ENCODE data around the gene LILRB4.
"Not testable (repeated sequence)": the region's sequence is repeated elsewhere in the genome, so short reads cannot be mapped to it uniquely, and the experiment has no call there.

The LILRB4 gene

GRCh38 chr19:54691582-54692297 lies 29.0 kb downstream of the LILRB4 start:
- H3K4me1 ChIP-seq, result peaks cover 23% of the 10 kb centered on the region
- no peaks in the 10 kb centered on the region for H3K27me3 ChIP-seq
- H3K4me3 ChIP-seq, result no peak overlapping the region
- H3K9me3 ChIP-seq, result no peaks in the 10 kb centered on the region
- TF ChIP-seq Cebpa-rat (IDR thresholded peaks at IDR 0.05), result no peak
- no peaks in the 10 kb centered on the region for H4K20me1 ChIP-seq
- no peak overlapping the region for H3K9ac ChIP-seq
- H3K27ac ChIP-seq, result no peak overlapping the region
- H3K36me3 ChIP-seq, result no peaks in the 10 kb centered on the region
- no peak overlapping the region; the same call in 1 of the 2 replicates for H3K4me2 ChIP-seq

- Histone ChIP-seq H3K36me3 (no peaks in the 10 kb centered on the region), H3K9ac (no peak overlapping the region), H3K4me2 (no peak overlapping the region), H3K4me1 (peaks cover 28% of the 10 kb centered on the region), H3K9me3 (no peaks in the 10 kb centered on the region), H3K4me3 (no peak overlapping the region), H3K27ac (no peak overlapping the region), H3K27me3 (no peaks in the 10 kb centered on the region), H4K20me1 (no peaks in the 10 kb centered on the region)
- TF ChIP-seq Cebpa-rat (IDR thresholded peaks at IDR 0.05), result no peak
Measured at GRCh38 chr19:54692298-54692615, 29.5 kb downstream of the LILRB4 start.

- Histone ChIP-seq H3K27me3 (no peaks in the 10 kb centered on the region), H3K4me1 (peaks cover 48% of the 10 kb centered on the region), H3K4me3 (no peak overlapping the region), H3K4me2 (peak overlapping the region; percentile 89), H3K9ac (no peak overlapping the region), H4K20me1 (no peaks in the 10 kb centered on the region), H3K9me3 (no peaks in the 10 kb centered on the region), H3K27ac (0 out of 2 replicates have a peak overlapping the region, but pooled peaks have one; percentile 1), H3K36me3 (no peaks in the 10 kb centered on the region)
- TF ChIP-seq Cebpa-rat (IDR thresholded peaks at IDR 0.05), result no peak
Measured at GRCh38 chr19:54694648-54695047, 31.9 kb downstream of the LILRB4 start.

GRCh38 chr19:54696117-54696548 lies 33.3 kb downstream of the LILRB4 start:
- Histone ChIP-seq H3K9ac (peak overlapping the region; percentile 68), H3K36me3 (no peaks in the 10 kb centered on the region), H3K27me3 (no peaks in the 10 kb centered on the region), H3K4me3 (peak overlapping the region; percentile 48), H4K20me1 (no peaks in the 10 kb centered on the region), H3K4me2 (peak overlapping the region; percentile 89), H3K27ac (peak overlapping the region; percentile 83), H3K4me1 (peaks cover 48% of the 10 kb centered on the region), H3K9me3 (no peaks in the 10 kb centered on the region)
- TF ChIP-seq Cebpa-rat (IDR thresholded peaks at IDR 0.05), result no peak

GRCh38 chr19:54696766-54697165 lies 34.0 kb downstream of the LILRB4 start:
- peak overlapping the region; percentile 83 for H3K27ac ChIP-seq
- H3K4me3 ChIP-seq, result peak overlapping the region; percentile 48
- H3K4me1 ChIP-seq, result peaks cover 48% of the 10 kb centered on the region
- no peaks in the 10 kb centered on the region for H3K9me3 ChIP-seq
- H4K20me1 ChIP-seq, result no peaks in the 10 kb centered on the region
- H3K27me3 ChIP-seq, result no peaks in the 10 kb centered on the region
- peak overlapping the region; percentile 89 for H3K4me2 ChIP-seq
- peak overlapping the region; percentile 68 for H3K9ac ChIP-seq
- TF ChIP-seq Cebpa-rat (IDR thresholded peaks at IDR 0.05), result no peak
- no peaks in the 10 kb centered on the region for H3K36me3 ChIP-seq

GRCh38 chr19:54697716-54698115 lies 34.9 kb downstream of the LILRB4 start:
- not testable (repeated sequence) for H3K9ac ChIP-seq, H3K27ac ChIP-seq, H3K4me3 ChIP-seq, H3K36me3 ChIP-seq, H3K9me3 ChIP-seq, H4K20me1 ChIP-seq, H3K27me3 ChIP-seq
- Histone ChIP-seq H3K4me2 (peak overlapping the region; percentile 89), H3K4me1 (peaks cover 54% of the 10 kb centered on the region)

- H4K20me1 ChIP-seq, result no peaks in the 10 kb centered on the region
- H3K4me1 ChIP-seq, result peaks cover 35% of the 10 kb centered on the region
- no peak overlapping the region for H3K27ac ChIP-seq
- TF ChIP-seq Cebpa-rat (IDR thresholded peaks at IDR 0.05), result no peak
- H3K4me2 ChIP-seq, result no peak overlapping the region
- H3K36me3 ChIP-seq, result no peaks in the 10 kb centered on the region
- H3K9me3 ChIP-seq, result no peaks in the 10 kb centered on the region
- H3K9ac ChIP-seq, result no peak overlapping the region
- no peaks in the 10 kb centered on the region for H3K27me3 ChIP-seq
- no peak overlapping the region for H3K4me3 ChIP-seq
Measured at GRCh38 chr19:54704928-54705327, 42.1 kb downstream of the LILRB4 start.

- Histone ChIP-seq H3K9me3 (no peaks in the 10 kb centered on the region), H3K27me3 (no peaks in the 10 kb centered on the region), H3K4me3 (0 out of 2 replicates have a peak overlapping the region, but pooled peaks have one; percentile 24), H3K4me2 (peak overlapping the region; percentile 80), H4K20me1 (no peaks in the 10 kb centered on the region), H3K36me3 (no peaks in the 10 kb centered on the region), H3K9ac (0 out of 2 replicates have a peak overlapping the region, but pooled peaks have one; percentile 20), H3K27ac (peak overlapping the region; percentile 50), H3K4me1 (peaks cover 35% of the 10 kb centered on the region)
- TF ChIP-seq Cebpa-rat (IDR thresholded peaks at IDR 0.05), result no peak
Measured at GRCh38 chr19:54707962-54708361, 45.2 kb downstream of the LILRB4 start.

- peak overlapping the region; percentile 50 for H3K27ac ChIP-seq
- no peak overlapping the region for H3K4me3 ChIP-seq
- H3K27me3 ChIP-seq, result no peaks in the 10 kb centered on the region
- H4K20me1 ChIP-seq, result no peaks in the 10 kb centered on the region
- H3K4me1 ChIP-seq, result peaks cover 34% of the 10 kb centered on the region
- H3K9ac ChIP-seq, result no peak overlapping the region
- peak overlapping the region; percentile 80 for H3K4me2 ChIP-seq
- H3K36me3 ChIP-seq, result no peaks in the 10 kb centered on the region
- H3K9me3 ChIP-seq, result no peaks in the 10 kb centered on the region
- TF ChIP-seq Cebpa-rat (IDR thresholded peaks at IDR 0.05), result no peak
Measured at GRCh38 chr19:54708781-54709180, 46.0 kb downstream of the LILRB4 start.

GRCh38 chr19:54709212-54709948 lies 46.6 kb downstream of the LILRB4 start:
- Histone ChIP-seq H3K9me3 (no peaks in the 10 kb centered on the region), H3K4me2 (no peak overlapping the region), H3K9ac (no peak overlapping the region), H3K27ac (no peak overlapping the region), H3K4me3 (no peak overlapping the region), H3K4me1 (peaks cover 34% of the 10 kb centered on the region), H3K36me3 (no peaks in the 10 kb centered on the region), H4K20me1 (no peaks in the 10 kb centered on the region), H3K27me3 (no peaks in the 10 kb centered on the region)
- TF ChIP-seq Cebpa-rat (IDR thresholded peaks at IDR 0.05), result no peak

GRCh38 chr19:54709956-54710355 lies 47.2 kb downstream of the LILRB4 start:
- not testable (repeated sequence) for H3K9me3 ChIP-seq, H3K4me2 ChIP-seq, H3K9ac ChIP-seq, H3K36me3 ChIP-seq, H3K4me3 ChIP-seq, H3K27me3 ChIP-seq, H4K20me1 ChIP-seq
- Histone ChIP-seq H3K27ac (0 out of 2 replicates have a peak overlapping the region, but pooled peaks have one; percentile 13), H3K4me1 (peaks cover 34% of the 10 kb centered on the region)

Data from BLaER1 (cell line).